Smooth muscle cell (in vitro differentiated cells): ENCODE results near the gene RALGAPA2. TPM values are rescaled to one million over a fixed set of nuclear protein-coding genes. Genes with fewer than 3 reads are reported as not detected.

ENCODE experiments used
- DNase-seq: peaks from one replicate; lab custom pipeline; 2025; ENCODE audit not compliant: unreplicated experiment; lab: John Stamatoyannopoulos, UW
- H2AFZ ChIP-seq: fragments of 200-600 bp; sonication (generic); 2 replicates; pipeline ENCODE4 v1.6.0; 2016; ENCODE audit warnings: antibody characterized with exemption, low read depth, mild to moderate bottlenecking
- H3F3A ChIP-seq: fragments of 200-600 bp; sonication (generic); 2 replicates; pipeline ENCODE4 v1.6.0; 2017; ENCODE audit warnings: antibody characterized with exemption, low read depth
- H3K27ac ChIP-seq: fragments of 200-600 bp; sonication (generic); 2 replicates; pipeline ENCODE4 v1.5.1; 2016; ENCODE audit warnings: low read depth, mild to moderate bottlenecking
- H3K27me3 ChIP-seq: fragments of 200-600 bp; sonication (generic); 2 replicates; pipeline ENCODE4 v1.6.1; 2016; ENCODE audit warnings: low read depth, mild to moderate bottlenecking
- H3K36me3 ChIP-seq: fragments of 200-600 bp; sonication (generic); 2 replicates; pipeline ENCODE4 v1.5.1; 2016; ENCODE audit warnings: low read depth
- H3K4me1 ChIP-seq: fragments of 200-600 bp; sonication (generic); 2 replicates; pipeline ENCODE4 v1.5.1; 2016; ENCODE audit warnings: low read depth
- H3K4me2 ChIP-seq: fragments of 200-600 bp; sonication (generic); 2 replicates; pipeline ENCODE4 v1.6.0; 2016; ENCODE audit warnings: mild to moderate bottlenecking
- H3K4me3 ChIP-seq: fragments of 200-600 bp; sonication (generic); 2 replicates; pipeline ENCODE4 v1.5.1; 2016; ENCODE audit warnings: mild to moderate bottlenecking
- H3K79me2 ChIP-seq: fragments of 200-600 bp; sonication (generic); 2 replicates; pipeline ENCODE4 v1.6.0; 2016; ENCODE audit warnings: low read depth, mild to moderate bottlenecking
- H3K9ac ChIP-seq: fragments of 200-600 bp; sonication (generic); 2 replicates; pipeline ENCODE4 v1.6.0; 2016; ENCODE audit warnings: low read depth
- H3K9me3 ChIP-seq: fragments of 200-600 bp; sonication (generic); replicated peaks from 2 replicates; pipeline ENCODE4 v1.5.1; 2016; ENCODE audit warnings: low read depth
- H4K20me1 ChIP-seq: fragments of 200-600 bp; sonication (generic); 2 replicates; pipeline ENCODE4 v1.6.0; 2016; ENCODE audit warnings: low read depth
- WGBS: methylation state at CpG from one replicate; pipeline ENCODE4 v1.1.7; 2016; ENCODE audit warnings: low lambda C conversion rate; 5-methylcytosine and 5-hydroxymethylcytosine counted together
- polyA plus RNA-seq: library from polyadenylated mRNA; unstranded; fragments of >200 nt; fragmentation: Nextera tagmentation; extraction: Ambion mirVana; gene quantifications from 2 replicates; pipeline ENCODE4 v1.2.1, GENCODE V29; 2016
- total RNA-seq: library from RNA; depleted of rRNA; stranded (reverse); fragments of >200 nt; gene quantifications from 2 replicates; pipeline ENCODE4 v1.2.3, GENCODE V29; 2014
- TF ChIP-seq, protein P1 (sequence below): fragments of 200-600 bp; sonication (generic); IDR thresholded peaks from 2 replicates; pipeline ENCODE4 v1.5.1; 2017; ENCODE audit warnings: borderline replicate concordance, mild to moderate bottlenecking, antibody characterized with exemption; ENCODE audit not compliant: insufficient read depth, poor library complexity, severe bottlenecking

RALGAPA2 gene
- total and polyA plus RNA-seq, 2 experiments from 2014 or later = 3.5 to 6.2 TPM

DNA sequence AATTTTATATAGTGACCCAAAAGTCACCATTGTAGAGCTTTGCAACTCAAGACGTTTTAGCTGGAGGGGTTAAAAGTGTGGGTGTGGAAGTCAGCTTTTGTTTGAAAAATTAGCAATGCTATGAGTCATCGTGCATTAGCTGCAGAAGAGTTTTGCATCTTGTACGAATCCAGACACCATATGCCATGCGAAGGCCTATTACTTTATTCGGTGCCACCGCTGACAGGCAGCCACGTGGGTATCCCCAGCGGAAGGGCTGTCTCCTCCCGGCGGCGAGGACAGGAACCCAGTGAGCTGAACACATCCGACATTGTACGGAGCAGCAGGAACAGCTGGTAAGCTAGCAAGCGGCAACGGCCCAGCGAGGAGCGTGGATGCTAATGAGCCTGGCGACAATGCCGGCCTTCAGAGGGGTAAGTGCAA lies 260.2 kb downstream of the RALGAPA2 start:
- Histone ChIP-seq H3K36me3 (no peaks in the 10 kb centered on the region), H3K9me3 (no peaks in the 10 kb centered on the region), H4K20me1 (no peaks in the 10 kb centered on the region), H3K79me2 (no peaks in the 10 kb centered on the region), H3K9ac (no peak overlapping the region), H2AFZ (peak overlapping the region; percentile 25), H3K4me1 (peaks cover 10% of the 10 kb centered on the region), H3K4me3 (peak overlapping the region; percentile 14), H3K4me2 (peak overlapping the region; percentile 80), H3F3A (no peaks in the 10 kb centered on the region), H3K27me3 (no peaks in the 10 kb centered on the region), H3K27ac (no peak overlapping the region)
- 7% methylated on average over 19 of the region's 19 CpGs for WGBS
- peak; percentile 15 for DNase-seq
- TF ChIP-seq, protein P1, sequence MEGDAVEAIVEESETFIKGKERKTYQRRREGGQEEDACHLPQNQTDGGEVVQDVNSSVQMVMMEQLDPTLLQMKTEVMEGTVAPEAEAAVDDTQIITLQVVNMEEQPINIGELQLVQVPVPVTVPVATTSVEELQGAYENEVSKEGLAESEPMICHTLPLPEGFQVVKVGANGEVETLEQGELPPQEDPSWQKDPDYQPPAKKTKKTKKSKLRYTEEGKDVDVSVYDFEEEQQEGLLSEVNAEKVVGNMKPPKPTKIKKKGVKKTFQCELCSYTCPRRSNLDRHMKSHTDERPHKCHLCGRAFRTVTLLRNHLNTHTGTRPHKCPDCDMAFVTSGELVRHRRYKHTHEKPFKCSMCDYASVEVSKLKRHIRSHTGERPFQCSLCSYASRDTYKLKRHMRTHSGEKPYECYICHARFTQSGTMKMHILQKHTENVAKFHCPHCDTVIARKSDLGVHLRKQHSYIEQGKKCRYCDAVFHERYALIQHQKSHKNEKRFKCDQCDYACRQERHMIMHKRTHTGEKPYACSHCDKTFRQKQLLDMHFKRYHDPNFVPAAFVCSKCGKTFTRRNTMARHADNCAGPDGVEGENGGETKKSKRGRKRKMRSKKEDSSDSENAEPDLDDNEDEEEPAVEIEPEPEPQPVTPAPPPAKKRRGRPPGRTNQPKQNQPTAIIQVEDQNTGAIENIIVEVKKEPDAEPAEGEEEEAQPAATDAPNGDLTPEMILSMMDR = no peak

DNA sequence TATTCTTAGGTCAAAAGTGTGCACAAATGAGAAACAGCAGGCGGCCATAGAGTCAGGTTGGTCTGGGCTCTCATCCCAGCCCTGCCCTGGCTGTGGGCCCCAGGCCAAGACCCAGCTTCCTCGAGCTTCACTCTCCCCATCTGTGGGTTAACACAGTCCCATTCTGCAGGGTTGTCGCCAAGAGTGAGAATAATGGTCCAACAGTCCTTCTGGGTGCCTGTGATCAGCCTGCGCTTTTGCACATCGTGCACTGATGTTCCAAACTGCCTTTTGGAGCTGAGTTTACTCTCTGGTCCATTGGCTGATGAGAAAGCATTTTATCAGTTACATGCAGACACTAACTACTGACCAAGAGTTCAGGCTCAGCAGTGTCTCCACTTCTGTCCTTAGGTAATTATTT lies 261.9 kb downstream of the RALGAPA2 start:
- Histone ChIP-seq H3K9ac (no peak overlapping the region), H3K27me3 (no peaks in the 10 kb centered on the region), H3K36me3 (no peaks in the 10 kb centered on the region), H3F3A (no peaks in the 10 kb centered on the region), H3K4me1 (peaks cover 10% of the 10 kb centered on the region), H3K4me3 (no peak overlapping the region), H3K27ac (no peak overlapping the region), H3K9me3 (no peaks in the 10 kb centered on the region), H2AFZ (no peak overlapping the region), H3K4me2 (no peak overlapping the region), H4K20me1 (no peaks in the 10 kb centered on the region), H3K79me2 (no peaks in the 10 kb centered on the region)
- DNase-seq = no peak
- TF ChIP-seq, protein P1 = no peak
- 92% methylated on average over 5 of the region's 5 CpGs for WGBS

DNA sequence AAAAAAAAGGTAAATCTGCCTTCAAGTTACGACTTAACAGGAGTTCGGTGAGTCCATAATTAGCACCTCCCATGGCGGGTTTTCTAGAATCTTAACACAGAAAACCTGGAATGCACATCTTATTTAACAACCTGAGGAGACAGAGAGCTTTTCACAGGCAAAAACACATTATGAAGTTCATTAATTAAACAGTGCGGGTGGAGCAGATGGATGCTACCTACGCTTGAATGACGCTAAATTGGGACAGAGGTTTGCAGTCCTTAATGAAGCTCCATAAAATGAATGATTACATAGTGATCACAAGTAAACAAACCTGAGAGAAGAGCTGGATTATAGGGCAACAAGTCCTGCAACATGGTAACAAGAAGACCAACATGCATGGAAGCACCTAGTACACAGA lies 263.6 kb downstream of the RALGAPA2 start:
- 93% methylated on average over 6 of the region's 6 CpGs for WGBS
- no peak for DNase-seq
- Histone ChIP-seq H3K4me1 (peaks cover 10% of the 10 kb centered on the region), H3K36me3 (no peaks in the 10 kb centered on the region), H3K4me2 (no peak overlapping the region), H3K4me3 (no peak overlapping the region), H3K79me2 (no peaks in the 10 kb centered on the region), H2AFZ (no peak overlapping the region), H3K27me3 (no peaks in the 10 kb centered on the region), H3F3A (no peaks in the 10 kb centered on the region), H3K27ac (no peak overlapping the region), H4K20me1 (no peaks in the 10 kb centered on the region), H3K9me3 (no peaks in the 10 kb centered on the region), H3K9ac (no peak overlapping the region)
- TF ChIP-seq, protein P1 = no peak

DNA sequence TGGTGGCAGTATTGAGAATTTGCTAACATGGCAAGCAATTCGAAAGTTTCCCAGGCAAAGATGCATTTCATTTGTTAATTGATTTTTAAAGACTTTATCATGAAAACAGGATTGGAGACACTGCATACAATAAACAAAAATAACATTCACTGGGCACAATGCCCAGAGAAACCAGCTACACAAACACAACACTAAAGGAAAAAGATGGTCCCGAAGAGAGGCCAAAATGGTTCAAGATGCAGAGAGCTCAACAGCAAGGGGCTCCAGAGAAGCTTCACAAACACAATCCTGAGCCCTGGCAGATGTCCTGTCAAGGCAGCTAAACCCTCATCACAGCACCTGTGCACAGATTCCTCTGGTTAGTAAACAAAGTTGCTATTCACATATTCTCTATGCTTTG lies 265.2 kb downstream of the RALGAPA2 start:
- H3K4me3 ChIP-seq = no peak overlapping the region
- H2AFZ ChIP-seq = no peak overlapping the region
- no peaks in the 10 kb centered on the region for H3K27me3 ChIP-seq
- H4K20me1 ChIP-seq = no peaks in the 10 kb centered on the region
- 94% methylated on average over 2 of the region's 2 CpGs for WGBS
- peaks cover 4% of the 10 kb centered on the region for H3K4me1 ChIP-seq
- no peak overlapping the region for H3K27ac ChIP-seq
- no peak for DNase-seq
- TF ChIP-seq, protein P1 = no peak
- no peak overlapping the region for H3K9ac ChIP-seq
- H3K4me2 ChIP-seq = no peak overlapping the region
- H3F3A ChIP-seq = no peaks in the 10 kb centered on the region
- no peaks in the 10 kb centered on the region for H3K36me3 ChIP-seq
- no peaks in the 10 kb centered on the region for H3K79me2 ChIP-seq
- no peaks in the 10 kb centered on the region for H3K9me3 ChIP-seq
